Gastroesophageal sphincter (tissue), 3 donors: ENCODE results near the gene DRD2.

Experiments used
- CTCF ChIP-seq, 4 experiments: fragments of 200-600 bp in 2 of 4; fragments of 450-650 bp in 2 of 4; sonication (generic) in 1 of 4; IDR thresholded peaks; one replicate each; pipeline ENCODE4 v1.5.1; 2017 to 2019; ENCODE audit warnings: antibody characterized with exemption in 4 of 4, mild to moderate bottlenecking in 2 of 4, moderate library complexity in 2 of 4
- EP300 ChIP-seq: sonication (generic); formaldehyde crosslinking; IDR thresholded peaks from one replicate; pipeline ENCODE4 v1.6.1; 2017; ENCODE audit warnings: antibody characterized with exemption, mild to moderate bottlenecking
- POLR2A ChIP-seq, 2 donors: fragments of 450-650 bp; IDR thresholded peaks; one replicate each; pipeline ENCODE4 v1.6.1; 2017; ENCODE audit warnings: antibody characterized with exemption in 2 of 2, mild to moderate bottlenecking in 2 of 2, moderate library complexity in 1 of 2
- POLR2AphosphoS5 ChIP-seq: sonication (generic); formaldehyde crosslinking; IDR thresholded peaks from one replicate; pipeline ENCODE4 v1.6.1; 2017; ENCODE audit warnings: antibody characterized with exemption

DNA sequence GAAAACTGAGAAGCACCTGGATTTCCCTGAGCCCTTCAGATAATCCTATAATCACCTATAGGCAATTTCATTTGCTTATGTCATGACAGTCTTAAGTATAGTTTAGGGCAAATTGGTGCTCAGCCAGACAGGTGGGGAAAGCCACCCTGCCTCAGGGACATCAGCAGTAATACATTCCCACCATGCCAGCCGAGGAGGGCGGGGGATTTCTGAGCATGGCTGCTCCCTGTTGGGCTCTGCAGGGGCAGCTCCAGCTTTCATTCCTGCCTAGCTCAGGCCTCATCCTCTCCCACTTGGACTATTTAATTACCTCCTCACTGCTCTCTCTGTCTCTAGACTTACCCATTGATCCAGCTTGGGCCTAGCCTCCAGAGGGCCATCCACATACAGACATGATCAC, 9.0 kb upstream of the DRD2 start:
- TF ChIP-seq POLR2A (IDR thresholded peaks at IDR 0.05) = no peak
- no peak for TF ChIP-seq CTCF (IDR thresholded peaks at IDR 0.05)
- no peak for TF ChIP-seq POLR2AphosphoS5
- TF ChIP-seq EP300 = no peak
